K562 (cell line): ENCODE data around the gene COL7A1. TPM values are rescaled to one million over a fixed set of nuclear protein-coding genes. Genes with fewer than 3 reads are reported as not detected.

Experiments
- ATAC-seq: fragments of 200-7000 bp; cut with Tn5 transposase; 3 replicates; pipeline ENCODE4 v1.9.1; 2020; ENCODE audit warnings: moderate library complexity
- BruUV-seq: library from RNA; stranded (reverse); fragments of 400-500 nt; replicated peaks from 2 replicates; lab custom pipeline; 2021; lab: Mats Ljungman, UMichigan
- CTCF ChIA-PET: fragments of 300-600 bp; formaldehyde crosslinking; extraction: SDS; loops from one replicate; lab custom pipeline; 2021; ENCODE audit warnings: low intra/inter-chr PET ratio; lab: Yijun Ruan, JAX
- POLR2A ChIA-PET: fragments of 300-600, 350-650 bp; sonication (Branson Sonifier 250); formaldehyde crosslinking; extraction: SDS; loops from one replicate; lab custom pipeline; 2021; ENCODE audit warnings: antibody characterized with exemption, inconsistent platforms; lab: Yijun Ruan, JAX
- DNase-seq, 4 experiments: peaks; one replicate each; pipeline versions ENCODE4 v3.0.0 to v3.0.0-alpha.2; 2011 to 2018; ENCODE audit warnings: low spot score in 3 of 4, mixed read lengths in 3 of 4; ENCODE audit errors: extremely low read depth in 1 of 4
- FAIRE-seq: peaks from 2 replicates; lab custom pipeline; 2011; peaks lifted over from hg19 to GRCh38; lab: Jason Lieb, UNC
- H2AFZ ChIP-seq: 2 replicates; pipeline ENCODE4 v1.6.0; 2011; ENCODE audit warnings: low read depth, low read length, control low read depth, inconsistent platforms
- H3K27ac ChIP-seq: fragments of 200-600 bp; 3 replicates; pipeline ENCODE4 v1.8.0; 2011; ENCODE audit warnings: low read depth, mild to moderate bottlenecking, control low read depth, inconsistent platforms, low read length, moderate library complexity, mixed read lengths; ENCODE audit errors: extremely low read depth
- H3K27me3 ChIP-seq, 2 experiments: fragments of 300-600 bp in 1 of 2; 2 replicates in 1 of 2; 3 replicates in 1 of 2; pipeline versions ENCODE4 v1.6.0 to v1.8.0; 2011; ENCODE audit warnings: inconsistent platforms in 2 of 2, low read length in 2 of 2, mild to moderate bottlenecking in 1 of 2, mixed read lengths in 1 of 2, moderate library complexity in 1 of 2; ENCODE audit not compliant: control insufficient read depth in 2 of 2, insufficient read depth in 2 of 2
- H3K36me3 ChIP-seq: fragments of 300-600 bp; 3 replicates; pipeline ENCODE4 v1.8.0; 2011; ENCODE audit warnings: mild to moderate bottlenecking, low read length, inconsistent platforms; ENCODE audit not compliant: control insufficient read depth, insufficient read depth
- H3K4me1 ChIP-seq, 2 experiments: fragments of 200-600 bp in 1 of 2; replicated peaks in 1 of 2; 2 replicates in 1 of 2; 3 replicates in 1 of 2; pipeline versions ENCODE4 v1.5.1 to v1.8.0; 2011; ENCODE audit warnings: inconsistent platforms in 2 of 2, low read length in 2 of 2, mild to moderate bottlenecking in 1 of 2, mixed read lengths in 1 of 2, moderate library complexity in 1 of 2; ENCODE audit not compliant: control insufficient read depth in 2 of 2, insufficient read depth in 2 of 2
- H3K4me2 ChIP-seq: 2 replicates; pipeline ENCODE4 v1.6.1; 2011; ENCODE audit warnings: low read length, control low read depth, inconsistent platforms, mixed read lengths; ENCODE audit not compliant: insufficient read depth
- H3K4me3 ChIP-seq: fragments of 200-600 bp; sonication (generic), shearing (Covaris generic); 2 replicates; pipeline ENCODE4 v1.5.1; 2016; ENCODE audit warnings: control low read depth, inconsistent platforms
- H3K79me2 ChIP-seq: fragments of 200-600 bp; 3 replicates; pipeline ENCODE4 v1.8.0; 2011; ENCODE audit warnings: low read length, inconsistent platforms; ENCODE audit not compliant: control insufficient read depth, insufficient read depth
- H3K9ac ChIP-seq, 2 experiments: 2 replicates each; pipeline versions ENCODE4 v1.6.0 to v1.6.1; 2011; ENCODE audit warnings: low read depth in 2 of 2, low read length in 2 of 2, control low read depth in 1 of 2, inconsistent platforms in 1 of 2, mild to moderate bottlenecking in 1 of 2, mixed read lengths in 1 of 2; ENCODE audit not compliant: insufficient read depth in 1 of 2
- H3K9me1 ChIP-seq: one replicate; pipeline ENCODE4 v1.6.0; 2011; ENCODE audit warnings: inconsistent platforms, mild to moderate bottlenecking, low read length, moderate library complexity; ENCODE audit not compliant: control insufficient read depth, insufficient read depth
- H3K9me3 ChIP-seq: replicated peaks from 2 replicates; pipeline ENCODE4 v1.5.1; 2011; ENCODE audit warnings: low read depth, low read length, inconsistent platforms; ENCODE audit not compliant: control insufficient read depth, insufficient read depth
- H4K20me1 ChIP-seq: replicated peaks from 2 replicates; pipeline ENCODE4 v1.6.1; 2011; ENCODE audit warnings: low read length, inconsistent platforms, mixed read lengths; ENCODE audit not compliant: control insufficient read depth, insufficient read depth
- C11orf30 ChIP-seq: fragments of 450-650 bp; IDR thresholded peaks from 2 replicates; pipeline ENCODE4 v1.6.1; 2016; ENCODE audit warnings: low read depth, mild to moderate bottlenecking
- CHD2 ChIP-seq: IDR thresholded peaks from 2 replicates; pipeline ENCODE4 v1.6.1; 2011; ENCODE audit warnings: low read depth, low read length
- ETV6 ChIP-seq, 3 experiments: fragments of 150-350 bp in 1 of 3; sonication (generic) in 1 of 3; formaldehyde crosslinking in 1 of 3; IDR thresholded peaks; 2 replicates each; pipeline versions ENCODE4 v1.6.1 to v1.8.0; 2014 to 2022; ENCODE audit warnings: borderline replicate concordance in 2 of 3, low read depth in 2 of 3, antibody characterized with exemption in 1 of 3, low read length in 1 of 3, mild to moderate bottlenecking in 1 of 3, missing genetic modification reagents in 1 of 3
- ILK ChIP-seq: fragments of 450-650 bp; IDR thresholded peaks from 2 replicates; pipeline ENCODE4 v1.6.1; 2016; ENCODE audit warnings: missing genetic modification characterization, low read depth, mild to moderate bottlenecking, missing compliant biosample characterization, moderate library complexity, borderline replicate concordance
- KLF16 ChIP-seq: IDR thresholded peaks from 2 replicates; pipeline ENCODE4 v1.6.1; 2016; ENCODE audit warnings: antibody characterized with exemption
- MEF2D ChIP-seq: conservative IDR thresholded peaks from 2 replicates; pipeline ENCODE4 v1.6.1; 2016; ENCODE audit warnings: low read depth, missing genetic modification characterization, missing compliant biosample characterization
- ZNF282 ChIP-seq: sonication (generic); formaldehyde crosslinking; IDR thresholded peaks from 2 replicates; pipeline ENCODE4 v1.8.1; 2023; ENCODE audit warnings: missing genetic modification reagents
- WGBS: fragments of 100-300 bp; shearing (Covaris generic); methylation state at CpG from one replicate; pipeline ENCODE4 v1.1.6; 2016; ENCODE audit warnings: low coverage, mixed read lengths; ENCODE audit not compliant: insufficient coverage; ENCODE audit errors: missing lambda C conversion rate; 5-methylcytosine and 5-hydroxymethylcytosine counted together
- in situ Hi-C: fragments of 300-500 bp; cut with MboI; formaldehyde crosslinking; loops from 4 replicates; pipeline ENCODE4 v1.15.0; 2018; ENCODE audit warnings: inconsistent platforms, mixed read lengths
- intact Hi-C: fragments of 100-400 bp; cut with micrococcal nuclease; formaldehyde crosslinking; loops from 2 replicates; pipeline ENCODE4 v1.14.2; 2022
- polyA plus RNA-seq, 8 experiments: library from polyadenylated mRNA; depleted of rRNA in 4 of 8; stranded (reverse) in 5 of 8; unstranded in 3 of 8; fragments of >200 nt; fragmentation: Nextera tagmentation in 2 of 8; fragmentation: Illumina TruSeq in 1 of 8; extraction: Ambion mirVana in 2 of 8; extraction: Trizol in 1 of 8; gene quantifications; 2 replicates each; pipeline versions ENCODE4 v1.2.1 to v1.2.3, GENCODE V29; 2011 to 2014; ENCODE audit warnings: inconsistent platforms in 1 of 8, missing spikeins in 1 of 8
- total RNA-seq, 7 experiments: library from RNA; depleted of rRNA in 6 of 7; stranded (reverse); fragments of >200 nt in 6 of 7; fragmentation: Illumina TruSeq in 2 of 7; extraction: Trizol in 2 of 7; gene quantifications; 2 replicates each; pipeline versions ENCODE4 v1.2.1 to v1.2.3, GENCODE V29; 2011 to 2021; ENCODE audit warnings: low replicate concordance in 1 of 7
- TF ChIP-seq, protein P1 (sequence below): fragments of 250-450 bp; sonication (Bioruptor Pico); IDR thresholded peaks from 2 replicates; pipeline ENCODE4 v1.8.0; 2022; ENCODE audit warnings: moderate library complexity, mild to moderate bottlenecking, inconsistent platforms
- TF ChIP-seq, protein P2 (sequence below), 2 experiments: fragments of 450-650 bp in 1 of 2; sonication (generic) in 1 of 2; formaldehyde crosslinking; conservative IDR thresholded peaks; 2 replicates each; pipeline versions ENCODE4 v1.4.0 to v1.8.1; 2020 to 2022; ENCODE audit warnings: mild to moderate bottlenecking in 1 of 2, missing genetic modification reagents in 1 of 2
- TF ChIP-seq, protein P3 (sequence below): fragments of 450-650 bp; formaldehyde crosslinking; IDR thresholded peaks from 2 replicates; pipeline ENCODE4 v1.4.0; 2022; ENCODE audit warnings: missing genetic modification characterization
- TF ChIP-seq, protein P4 (sequence below): fragments of 450-650 bp; IDR thresholded peaks from 2 replicates; pipeline ENCODE4 v1.7.0; 2016; ENCODE audit warnings: borderline replicate concordance
- TF ChIP-seq, protein P5 (sequence below): fragments of 250-450 bp; sonication (Bioruptor Pico); IDR thresholded peaks from 2 replicates; pipeline ENCODE4 v1.9.0; 2021; ENCODE audit warnings: mild to moderate bottlenecking
- TF ChIP-seq, protein P6 (sequence below): sonication (generic); formaldehyde crosslinking; IDR thresholded peaks from 2 replicates; pipeline ENCODE4 v1.8.1; 2022; ENCODE audit warnings: missing genetic modification reagents

COL7A1 gene
- total and polyA plus RNA-seq, 9 of the 15 experiments (the other 6 are each of a cell fraction or from before 2014, with no cell fraction given), result 0.09 to 0.66 (median 0.35) TPM; not detected in 3

DNA sequence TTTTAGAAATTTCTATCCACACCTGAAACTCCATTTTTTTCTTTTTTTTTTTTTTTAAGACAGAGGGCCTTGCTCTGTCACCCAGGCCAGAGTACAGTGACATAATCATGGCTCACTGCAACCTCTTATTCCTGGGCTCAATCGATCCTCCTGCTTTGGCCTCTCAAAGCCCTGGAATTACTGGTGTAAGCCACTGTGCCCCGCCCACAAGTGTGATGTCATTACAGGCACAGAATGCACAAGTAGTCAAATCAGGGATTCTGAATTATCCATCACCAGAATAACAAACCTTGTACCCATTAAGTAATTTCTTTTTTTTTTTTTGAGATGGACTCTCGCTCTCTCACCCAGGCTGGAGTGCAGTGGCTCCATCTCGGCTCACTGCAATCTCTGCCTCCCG, 12.4 kb upstream of the COL7A1 start:
- no peak for FAIRE-seq
- Histone ChIP-seq H3K27ac (no peak overlapping the region), H3K79me2 (peaks cover 30% of the 10 kb centered on the region), H3K4me3 (no peak overlapping the region), H3K4me1 (peaks cover 4 to 13% of the 10 kb centered on the region in 2 experiments; a peak in 2 of 5 replicates), H3K27me3 (no peaks in the 10 kb centered on the region), H3K9me3 (no peaks in the 10 kb centered on the region), H4K20me1 (no peaks in the 10 kb centered on the region), H3K9ac (no peak overlapping the region), H3K4me2 (no peak overlapping the region), H2AFZ (no peak overlapping the region), H3K9me1 (no peaks in the 10 kb centered on the region), H3K36me3 (peaks cover 55% of the 10 kb centered on the region; the same call in 2 of the 3 replicates)
- intact Hi-C loops, result no loop called here
- in situ Hi-C loops, result no loop called here
- BruUV-seq, result no TSS peak
- ChIA-PET CTCF (no interaction called here), POLR2A (no interaction called here)
- no peak for DNase-seq
- no peak for ATAC-seq
- TF ChIP-seq MEF2D (tag) (no peak), KLF16 (no peak), CHD2 (no peak), ILK (tag) (no peak), ETV6 (IDR thresholded peaks at IDR 0.05; ENCODE audit: borderline replicate concordance in 1 of 2, low read depth in 2 of 2, low read length in 1 of 2) (no peak), ETV6 (CRISPR knock-in tag; IDR thresholded peaks at IDR 0.05; ENCODE audit: borderline replicate concordance) (no peak), C11orf30 (no peak), ZNF282 (CRISPR knock-in tag) (no peak)
- TF ChIP-seq, protein P1, sequence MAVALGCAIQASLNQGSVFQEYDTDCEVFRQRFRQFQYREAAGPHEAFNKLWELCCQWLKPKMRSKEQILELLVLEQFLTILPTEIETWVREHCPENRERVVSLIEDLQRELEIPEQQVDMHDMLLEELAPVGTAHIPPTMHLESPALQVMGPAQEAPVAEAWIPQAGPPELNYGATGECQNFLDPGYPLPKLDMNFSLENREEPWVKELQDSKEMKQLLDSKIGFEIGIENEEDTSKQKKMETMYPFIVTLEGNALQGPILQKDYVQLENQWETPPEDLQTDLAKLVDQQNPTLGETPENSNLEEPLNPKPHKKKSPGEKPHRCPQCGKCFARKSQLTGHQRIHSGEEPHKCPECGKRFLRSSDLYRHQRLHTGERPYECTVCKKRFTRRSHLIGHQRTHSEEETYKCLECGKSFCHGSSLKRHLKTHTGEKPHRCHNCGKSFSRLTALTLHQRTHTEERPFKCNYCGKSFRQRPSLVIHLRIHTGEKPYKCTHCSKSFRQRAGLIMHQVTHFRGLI (CRISPR knock-in tag), result no peak
- TF ChIP-seq, protein P2, sequence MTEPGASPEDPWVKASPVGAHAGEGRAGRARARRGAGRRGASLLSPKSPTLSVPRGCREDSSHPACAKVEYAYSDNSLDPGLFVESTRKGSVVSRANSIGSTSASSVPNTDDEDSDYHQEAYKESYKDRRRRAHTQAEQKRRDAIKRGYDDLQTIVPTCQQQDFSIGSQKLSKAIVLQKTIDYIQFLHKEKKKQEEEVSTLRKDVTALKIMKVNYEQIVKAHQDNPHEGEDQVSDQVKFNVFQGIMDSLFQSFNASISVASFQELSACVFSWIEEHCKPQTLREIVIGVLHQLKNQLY (CRISPR knock-in tag; conservative IDR thresholded peaks at IDR 0.05), result no peak
- TF ChIP-seq, protein P3, sequence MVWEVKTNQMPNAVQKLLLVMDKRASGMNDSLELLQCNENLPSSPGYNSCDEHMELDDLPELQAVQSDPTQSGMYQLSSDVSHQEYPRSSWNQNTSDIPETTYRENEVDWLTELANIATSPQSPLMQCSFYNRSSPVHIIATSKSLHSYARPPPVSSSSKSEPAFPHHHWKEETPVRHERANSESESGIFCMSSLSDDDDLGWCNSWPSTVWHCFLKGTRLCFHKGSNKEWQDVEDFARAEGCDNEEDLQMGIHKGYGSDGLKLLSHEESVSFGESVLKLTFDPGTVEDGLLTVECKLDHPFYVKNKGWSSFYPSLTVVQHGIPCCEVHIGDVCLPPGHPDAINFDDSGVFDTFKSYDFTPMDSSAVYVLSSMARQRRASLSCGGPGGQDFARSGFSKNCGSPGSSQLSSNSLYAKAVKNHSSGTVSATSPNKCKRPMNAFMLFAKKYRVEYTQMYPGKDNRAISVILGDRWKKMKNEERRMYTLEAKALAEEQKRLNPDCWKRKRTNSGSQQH (CRISPR knock-in tag), result no peak
- TF ChIP-seq, protein P4, sequence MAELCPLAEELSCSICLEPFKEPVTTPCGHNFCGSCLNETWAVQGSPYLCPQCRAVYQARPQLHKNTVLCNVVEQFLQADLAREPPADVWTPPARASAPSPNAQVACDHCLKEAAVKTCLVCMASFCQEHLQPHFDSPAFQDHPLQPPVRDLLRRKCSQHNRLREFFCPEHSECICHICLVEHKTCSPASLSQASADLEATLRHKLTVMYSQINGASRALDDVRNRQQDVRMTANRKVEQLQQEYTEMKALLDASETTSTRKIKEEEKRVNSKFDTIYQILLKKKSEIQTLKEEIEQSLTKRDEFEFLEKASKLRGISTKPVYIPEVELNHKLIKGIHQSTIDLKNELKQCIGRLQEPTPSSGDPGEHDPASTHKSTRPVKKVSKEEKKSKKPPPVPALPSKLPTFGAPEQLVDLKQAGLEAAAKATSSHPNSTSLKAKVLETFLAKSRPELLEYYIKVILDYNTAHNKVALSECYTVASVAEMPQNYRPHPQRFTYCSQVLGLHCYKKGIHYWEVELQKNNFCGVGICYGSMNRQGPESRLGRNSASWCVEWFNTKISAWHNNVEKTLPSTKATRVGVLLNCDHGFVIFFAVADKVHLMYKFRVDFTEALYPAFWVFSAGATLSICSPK, result no peak
- TF ChIP-seq, protein P5, sequence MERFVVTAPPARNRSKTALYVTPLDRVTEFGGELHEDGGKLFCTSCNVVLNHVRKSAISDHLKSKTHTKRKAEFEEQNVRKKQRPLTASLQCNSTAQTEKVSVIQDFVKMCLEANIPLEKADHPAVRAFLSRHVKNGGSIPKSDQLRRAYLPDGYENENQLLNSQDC, result no peak
- TF ChIP-seq, protein P6, sequence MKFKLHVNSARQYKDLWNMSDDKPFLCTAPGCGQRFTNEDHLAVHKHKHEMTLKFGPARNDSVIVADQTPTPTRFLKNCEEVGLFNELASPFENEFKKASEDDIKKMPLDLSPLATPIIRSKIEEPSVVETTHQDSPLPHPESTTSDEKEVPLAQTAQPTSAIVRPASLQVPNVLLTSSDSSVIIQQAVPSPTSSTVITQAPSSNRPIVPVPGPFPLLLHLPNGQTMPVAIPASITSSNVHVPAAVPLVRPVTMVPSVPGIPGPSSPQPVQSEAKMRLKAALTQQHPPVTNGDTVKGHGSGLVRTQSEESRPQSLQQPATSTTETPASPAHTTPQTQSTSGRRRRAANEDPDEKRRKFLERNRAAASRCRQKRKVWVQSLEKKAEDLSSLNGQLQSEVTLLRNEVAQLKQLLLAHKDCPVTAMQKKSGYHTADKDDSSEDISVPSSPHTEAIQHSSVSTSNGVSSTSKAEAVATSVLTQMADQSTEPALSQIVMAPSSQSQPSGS, result no peak
- 92% methylated on average over 5 of the region's 5 CpGs for WGBS
